Uterus (tissue), 4 donors: ENCODE data around the gene ZDHHC3. TPM values are rescaled to one million over a fixed set of nuclear protein-coding genes. Genes with fewer than 3 reads are reported as not detected.

Experiments used
- DNase-seq, 2 donors: peaks; one replicate each; pipeline ENCODE4 v3.0.0-alpha.2; 2019 to 2020
- H3K27ac ChIP-seq, 2 donors: fragments of 200-600 bp; sonication (generic); 1 replicate in 1 of 2; 2 replicates in 1 of 2; pipeline ENCODE4 v1.5.1; 2016 to 2018
- H3K27me3 ChIP-seq, 2 donors: fragments of 200-600 bp; sonication (generic); one replicate each; pipeline ENCODE4 v1.5.1; 2018 to 2019; ENCODE audit warnings: control low read depth in 1 of 2
- H3K36me3 ChIP-seq, 2 donors: fragments of 200-600 bp; sonication (generic); one replicate each; pipeline ENCODE4 v1.5.1; 2019; ENCODE audit warnings: control low read depth in 1 of 2
- H3K4me1 ChIP-seq, 2 donors: fragments of 200-600 bp; sonication (generic); one replicate each; pipeline ENCODE4 v1.5.1; 2018 to 2019; ENCODE audit warnings: control low read depth in 1 of 2
- H3K4me3 ChIP-seq, 2 donors: fragments of 200-600 bp; sonication (generic); 1 replicate in 1 of 2; 2 replicates in 1 of 2; pipeline ENCODE4 v1.5.1; 2018 to 2019; ENCODE audit warnings: mild to moderate bottlenecking in 1 of 2
- H3K9me3 ChIP-seq, 2 donors: fragments of 200-600 bp; sonication (generic); one replicate each; pipeline ENCODE4 v1.5.1; 2019; ENCODE audit warnings: control low read depth in 1 of 2
- CTCF ChIP-seq, 4 experiments: fragments of 200-600 bp in 2 of 4; fragments of 450-650 bp in 2 of 4; sonication (generic) in 2 of 4; IDR thresholded peaks; one replicate each; pipeline ENCODE4 v1.5.1; 2016 to 2019; ENCODE audit warnings: antibody characterized with exemption in 4 of 4, mild to moderate bottlenecking in 2 of 4, moderate library complexity in 1 of 4
- POLR2A ChIP-seq, 2 donors: fragments of 450-650 bp; IDR thresholded peaks; one replicate each; pipeline ENCODE4 v1.6.1; 2016; ENCODE audit warnings: antibody characterized with exemption in 2 of 2, mild to moderate bottlenecking in 1 of 2, moderate library complexity in 1 of 2
- intact Hi-C: fragments of 100-400 bp; cut with DNase I; formaldehyde crosslinking; loops from one replicate; pipeline ENCODE4 v1.15.1; 2023; ENCODE audit warnings: low total_unique reads
- total RNA-seq, 4 donors: library from RNA; depleted of rRNA in 3 of 4; stranded (reverse); fragments of >200 nt in 3 of 4; gene quantifications; one replicate each; pipeline versions ENCODE4 v1.1.0 to v1.2.4, GENCODE V29; 2014 to 2023
- donor health status: DM: yes; HTN: yes; CAD: no.

ZDHHC3 gene
- total RNA-seq, 4 donors from 2014 or later, result 29.7 to 76.2 (median 56.2) TPM

GRCh38 chr3:44992555-44993470 is 16.8 kb upstream of the ZDHHC3 start:
- no peaks in the 10 kb centered on the region for H3K4me1 ChIP-seq
- H3K36me3 ChIP-seq, result no peaks in the 10 kb centered on the region
- no peaks in the 10 kb centered on the region for H3K27me3 ChIP-seq
- H3K27ac ChIP-seq, result no peak overlapping the region
- H3K4me3 ChIP-seq, result no peak overlapping the region
- H3K9me3 ChIP-seq, result no peaks in the 10 kb centered on the region
- intact Hi-C loops, result no loop called here
- DNase-seq, result no peak
- TF ChIP-seq CTCF (IDR thresholded peaks at IDR 0.05) (peak; percentile 9 to 42 (median 18)), POLR2A (IDR thresholded peaks at IDR 0.05) (no peak)

- Histone ChIP-seq H3K4me3 (no peak overlapping the region), H3K9me3 (no peaks in the 10 kb centered on the region), H3K27ac (no peak overlapping the region), H3K36me3 (no peaks in the 10 kb centered on the region), H3K27me3 (no peaks in the 10 kb centered on the region), H3K4me1 (no peaks in the 10 kb centered on the region)
- intact Hi-C loops, result no loop called here
- DNase-seq, result no peak
- TF ChIP-seq CTCF (IDR thresholded peaks at IDR 0.05) (no peak), POLR2A (IDR thresholded peaks at IDR 0.05) (no peak)
These were observed 15.4 kb upstream of the ZDHHC3 start for GRCh38 chr3:44991326-44991725.

DNA sequence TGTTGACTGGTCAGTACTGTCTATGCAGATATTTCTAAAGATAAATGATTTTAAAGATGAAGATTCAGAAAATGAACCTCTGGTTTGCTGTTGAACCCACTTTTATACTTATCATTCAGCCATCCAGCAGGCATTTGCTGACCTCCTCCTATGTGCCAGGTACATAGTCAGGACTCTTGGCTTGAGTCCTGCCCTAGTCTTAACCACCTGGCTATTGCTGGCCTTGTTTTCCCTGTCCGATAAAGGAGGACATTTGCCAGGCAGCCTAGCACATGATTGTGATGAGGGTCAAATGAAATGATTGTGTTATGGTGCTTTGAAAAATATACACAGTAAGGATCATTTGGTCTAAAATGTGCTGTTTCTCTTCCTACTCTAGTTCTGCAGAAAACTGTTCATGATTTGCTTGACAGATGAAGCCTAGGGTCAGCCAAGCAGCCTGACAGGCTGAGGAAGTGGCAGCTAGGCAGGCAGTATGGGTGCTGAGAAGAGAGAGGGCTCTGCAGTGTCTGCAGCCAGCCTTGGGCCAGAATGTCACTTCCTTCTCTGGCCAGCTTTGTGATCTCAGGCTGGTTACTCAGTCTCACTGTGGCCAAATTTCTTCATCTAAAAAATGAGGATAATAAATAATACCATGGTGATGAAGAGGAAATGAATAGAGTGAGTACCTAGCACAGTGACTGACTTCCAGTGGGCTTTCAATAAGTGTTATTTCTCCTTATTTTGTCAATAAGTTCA is 13.8 kb upstream of the ZDHHC3 start:
- Histone ChIP-seq H3K27ac (no peak overlapping the region), H3K4me3 (no peak overlapping the region), H3K9me3 (no peaks in the 10 kb centered on the region), H3K36me3 (no peaks in the 10 kb centered on the region), H3K4me1 (no peaks in the 10 kb centered on the region), H3K27me3 (no peaks in the 10 kb centered on the region)
- DNase-seq, result no peak
- intact Hi-C loops, result no loop called here
- TF ChIP-seq CTCF (IDR thresholded peaks at IDR 0.05) (no peak), POLR2A (IDR thresholded peaks at IDR 0.05) (no peak)

GRCh38 chr3:44989141-44989540 is 13.2 kb upstream of the ZDHHC3 start:
- Histone ChIP-seq H3K27me3 (no peaks in the 10 kb centered on the region), H3K27ac (no peak overlapping the region), H3K36me3 (no peaks in the 10 kb centered on the region), H3K4me1 (no peaks in the 10 kb centered on the region), H3K9me3 (no peaks in the 10 kb centered on the region), H3K4me3 (no peak overlapping the region)
- TF ChIP-seq CTCF (IDR thresholded peaks at IDR 0.05) (no peak), POLR2A (IDR thresholded peaks at IDR 0.05) (no peak)
- intact Hi-C loops, result no loop called here
- DNase-seq, result no peak

DNA sequence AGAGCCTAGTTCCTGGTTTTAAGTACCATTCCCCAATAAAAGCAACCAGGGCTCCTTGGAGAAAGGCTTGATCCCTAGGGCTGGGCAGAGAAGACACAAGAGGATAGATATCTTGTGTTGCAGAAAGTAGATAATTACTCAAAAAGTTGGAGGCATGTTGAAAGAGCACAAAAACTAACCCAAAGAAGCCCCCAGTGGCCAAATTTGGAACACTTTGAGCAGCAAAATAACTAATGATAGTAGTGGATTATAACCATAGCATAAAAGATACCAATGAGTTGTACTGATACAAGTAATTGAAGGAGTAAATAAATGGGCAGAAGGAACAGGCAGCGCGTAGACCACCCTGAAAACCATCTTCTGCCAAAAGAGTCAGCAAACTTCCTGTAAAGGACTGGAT is 12.1 kb upstream of the ZDHHC3 start:
- Histone ChIP-seq H3K36me3 (no peaks in the 10 kb centered on the region), H3K27ac (no peak overlapping the region), H3K27me3 (no peaks in the 10 kb centered on the region), H3K4me3 (no peak overlapping the region), H3K9me3 (no peaks in the 10 kb centered on the region), H3K4me1 (no peaks in the 10 kb centered on the region)
- DNase-seq, result no peak
- intact Hi-C loops, result no loop called here
- TF ChIP-seq POLR2A (IDR thresholded peaks at IDR 0.05), result no peak
- peak in 1 of 4 experiments; percentile 21 for TF ChIP-seq CTCF (IDR thresholded peaks at IDR 0.05)
